22Rv1 (cell line): ENCODE measurements around the gene TRDMT1.

ENCODE experiments used
- H3K27ac ChIP-seq: fragments of 450-650 bp; 2 replicates; pipeline ENCODE4 v1.5.1; 2017
- CTCF ChIP-seq: fragments of 450-650 bp; IDR thresholded peaks from 2 replicates; pipeline ENCODE4 v1.5.1; 2017; ENCODE audit warnings: mild to moderate bottlenecking
- ZFX ChIP-seq: fragments of 450-650 bp; IDR thresholded peaks from 2 replicates; pipeline ENCODE4 v1.6.1; 2017; ENCODE audit warnings: antibody characterized with exemption, borderline replicate concordance

Gene TRDMT1

GRCh38 chr10:17209302-17209701 lies 7.8 kb upstream of the TRDMT1 start:
- no peak for TF ChIP-seq ZFX
- no peak for TF ChIP-seq CTCF
- no peak overlapping the region for H3K27ac ChIP-seq

- H3K27ac ChIP-seq, result no peak overlapping the region
- TF ChIP-seq CTCF, result no peak
- TF ChIP-seq ZFX, result no peak
Measured at GRCh38 chr10:17208476-17208875, 7.0 kb upstream of the TRDMT1 start.

GRCh38 chr10:17206210-17206709 lies 4.8 kb upstream of the TRDMT1 start:
- H3K27ac ChIP-seq, result no peak overlapping the region
- no peak for TF ChIP-seq ZFX
- no peak for TF ChIP-seq CTCF

GRCh38 chr10:17203416-17203815 lies 1.9 kb upstream of the TRDMT1 start:
- TF ChIP-seq CTCF, result no peak
- TF ChIP-seq ZFX, result no peak
- H3K27ac ChIP-seq, result no peak overlapping the region

- TF ChIP-seq CTCF (no peak), ZFX (no peak)
- H3K27ac ChIP-seq, result no peak overlapping the region
Measured at GRCh38 chr10:17202999-17203398, 1.5 kb upstream of the TRDMT1 start.

GRCh38 chr10:17202506-17202905 lies 1.0 kb upstream of the TRDMT1 start:
- no peak for TF ChIP-seq CTCF
- no peak for TF ChIP-seq ZFX
- no peak overlapping the region for H3K27ac ChIP-seq

GRCh38 chr10:17201794-17202116 lies 283 bp upstream of the TRDMT1 start:
- TF ChIP-seq CTCF (no peak), ZFX (peak; percentile 72)
- peak overlapping the region; percentile 85 for H3K27ac ChIP-seq
